ENCODE results near the gene WNT3.

WNT3 gene, protein sequence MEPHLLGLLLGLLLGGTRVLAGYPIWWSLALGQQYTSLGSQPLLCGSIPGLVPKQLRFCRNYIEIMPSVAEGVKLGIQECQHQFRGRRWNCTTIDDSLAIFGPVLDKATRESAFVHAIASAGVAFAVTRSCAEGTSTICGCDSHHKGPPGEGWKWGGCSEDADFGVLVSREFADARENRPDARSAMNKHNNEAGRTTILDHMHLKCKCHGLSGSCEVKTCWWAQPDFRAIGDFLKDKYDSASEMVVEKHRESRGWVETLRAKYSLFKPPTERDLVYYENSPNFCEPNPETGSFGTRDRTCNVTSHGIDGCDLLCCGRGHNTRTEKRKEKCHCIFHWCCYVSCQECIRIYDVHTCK

DNA sequence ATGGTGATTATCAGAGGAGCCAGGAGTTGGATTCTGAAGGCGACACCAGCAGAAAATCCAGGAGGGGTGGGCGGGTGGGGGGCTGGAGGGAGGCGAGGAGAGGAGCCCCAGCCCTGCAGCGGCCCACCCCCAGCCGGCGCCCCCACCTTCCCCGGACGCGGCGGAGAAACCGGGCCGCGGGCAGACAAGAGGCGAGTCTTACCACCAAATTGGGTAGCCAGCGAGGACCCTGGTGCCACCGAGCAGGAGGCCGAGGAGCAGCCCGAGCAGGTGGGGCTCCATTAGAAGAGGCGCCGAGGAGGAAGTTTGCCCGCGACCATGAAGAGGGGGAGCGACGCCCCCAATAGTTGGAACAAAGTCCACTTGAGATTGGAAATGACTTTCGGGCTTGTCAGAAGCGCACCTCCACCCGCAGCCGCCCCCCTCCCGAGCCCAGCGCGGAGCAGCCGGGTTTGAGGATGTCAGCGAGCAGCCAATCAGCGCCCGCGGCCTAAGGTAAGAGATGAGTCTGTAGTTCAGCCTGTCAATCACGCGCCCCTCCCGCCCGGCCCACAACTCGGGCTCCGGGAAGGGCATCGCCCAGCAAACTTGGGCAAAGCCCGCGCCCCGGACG, at the start of gene WNT3:
Gene WNT3, minus strand, starts transcription at position 377 of the 613 bp plus-strand sequence. Its CDS starts 95 bp downstream, at position 282.
- Mint-ChIP-seq H3K4me1 (ENCODE audit: low read depth) (peaks cover 48% of the 10 kb centered on the region), H3K27me3 (peaks cover 95% of the 10 kb centered on the region), H3K36me3 (ENCODE audit: low read depth) (no peaks in the 10 kb centered on the region), H3K27ac (no peak within 1 kb of the TSS), H3K9me3 (no peaks in the 10 kb centered on the region), H3K4me3 (peak within 1 kb of the TSS; percentile 67)
- intact Hi-C loops (cut with micrococcal nuclease), result loop anchor here (10.0 kb wide), 1 partner anchor 84 kb away; no protein-coding TSS in a partner anchor

DNA sequence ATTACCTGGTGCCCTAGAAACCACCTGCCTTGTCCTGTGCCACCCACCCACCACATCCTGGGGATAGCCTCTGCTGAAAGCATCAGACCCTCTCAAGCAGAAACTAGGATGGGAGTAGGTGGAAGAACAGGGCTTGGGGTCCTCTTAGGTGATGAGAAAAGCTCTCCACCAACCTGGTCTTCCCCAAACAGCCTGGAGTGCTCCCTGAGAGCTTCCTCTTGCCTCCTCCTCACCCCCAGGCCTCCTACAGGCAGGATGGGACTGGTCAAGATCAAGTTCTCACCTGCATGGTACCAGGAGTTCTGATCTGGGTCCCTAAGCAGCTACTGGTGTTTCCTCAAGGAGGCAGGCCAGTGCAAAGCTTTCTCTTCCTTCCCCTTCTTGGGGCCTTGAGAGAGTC, 48.3 kb upstream of the WNT3 start:
- Mint-ChIP-seq H3K4me1 (ENCODE audit: low read depth) (no peaks in the 10 kb centered on the region), H3K4me3 (no peak overlapping the region), H3K36me3 (ENCODE audit: low read depth) (no peaks in the 10 kb centered on the region), H3K27me3 (peaks cover 44% of the 10 kb centered on the region), H3K27ac (no peak overlapping the region), H3K9me3 (no peaks in the 10 kb centered on the region)
- intact Hi-C loops (cut with micrococcal nuclease), result no loop called here

DNA sequence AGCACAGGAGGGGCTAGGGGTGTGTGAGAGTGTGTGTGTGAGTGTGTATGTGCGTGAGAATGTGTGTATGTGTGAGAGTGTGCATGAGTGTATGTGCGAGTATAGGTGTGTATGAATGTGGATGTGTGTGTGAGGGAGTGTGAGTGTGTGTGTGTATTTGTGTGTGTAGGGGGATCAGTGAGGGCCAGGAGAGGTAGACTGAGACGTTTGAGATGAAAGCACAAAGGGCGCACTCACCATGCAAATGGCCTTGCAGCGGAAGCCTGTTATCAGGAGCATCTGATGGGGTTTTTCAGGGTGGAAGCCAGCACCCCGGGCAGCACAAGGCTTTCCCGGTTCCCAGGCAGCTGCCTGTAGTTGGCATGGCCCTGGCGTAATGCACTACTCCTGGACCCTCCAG, 47.8 kb upstream of the WNT3 start:
- no peaks in the 10 kb centered on the region for H3K4me1 Mint-ChIP-seq (ENCODE audit: low read depth)
- no peak overlapping the region for H3K4me3 Mint-ChIP-seq
- no peaks in the 10 kb centered on the region for H3K9me3 Mint-ChIP-seq
- H3K27ac Mint-ChIP-seq, result no peak overlapping the region
- H3K27me3 Mint-ChIP-seq, result peaks cover 44% of the 10 kb centered on the region
- H3K36me3 Mint-ChIP-seq (ENCODE audit: low read depth), result no peaks in the 10 kb centered on the region
- intact Hi-C loops (cut with micrococcal nuclease), result no loop called here

DNA sequence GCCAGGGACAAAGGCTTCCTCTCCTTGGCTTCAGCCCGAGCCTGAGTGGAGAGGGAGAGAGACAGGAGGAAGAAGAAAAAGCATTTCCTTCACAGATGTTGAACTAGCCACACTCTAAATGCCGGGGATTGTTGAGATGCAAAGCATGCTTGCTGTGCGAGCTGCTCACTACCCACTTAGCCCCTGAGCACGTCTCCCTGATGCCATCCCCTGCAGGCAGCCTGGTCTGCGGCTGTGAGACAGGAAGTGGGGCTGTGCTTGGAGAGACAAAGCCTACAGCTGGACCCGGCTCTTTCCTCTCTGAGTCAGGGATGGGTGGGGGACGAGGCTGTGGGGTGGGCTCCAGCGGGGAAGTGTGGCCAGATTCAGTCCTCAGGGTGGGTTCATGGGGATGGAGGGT, 46.6 kb upstream of the WNT3 start:
- Mint-ChIP-seq H3K27me3 (peaks cover 42% of the 10 kb centered on the region), H3K36me3 (ENCODE audit: low read depth) (no peaks in the 10 kb centered on the region), H3K9me3 (no peaks in the 10 kb centered on the region), H3K27ac (no peak overlapping the region), H3K4me3 (no peak overlapping the region), H3K4me1 (ENCODE audit: low read depth) (no peaks in the 10 kb centered on the region)
- intact Hi-C loops (cut with micrococcal nuclease), result no loop called here

DNA sequence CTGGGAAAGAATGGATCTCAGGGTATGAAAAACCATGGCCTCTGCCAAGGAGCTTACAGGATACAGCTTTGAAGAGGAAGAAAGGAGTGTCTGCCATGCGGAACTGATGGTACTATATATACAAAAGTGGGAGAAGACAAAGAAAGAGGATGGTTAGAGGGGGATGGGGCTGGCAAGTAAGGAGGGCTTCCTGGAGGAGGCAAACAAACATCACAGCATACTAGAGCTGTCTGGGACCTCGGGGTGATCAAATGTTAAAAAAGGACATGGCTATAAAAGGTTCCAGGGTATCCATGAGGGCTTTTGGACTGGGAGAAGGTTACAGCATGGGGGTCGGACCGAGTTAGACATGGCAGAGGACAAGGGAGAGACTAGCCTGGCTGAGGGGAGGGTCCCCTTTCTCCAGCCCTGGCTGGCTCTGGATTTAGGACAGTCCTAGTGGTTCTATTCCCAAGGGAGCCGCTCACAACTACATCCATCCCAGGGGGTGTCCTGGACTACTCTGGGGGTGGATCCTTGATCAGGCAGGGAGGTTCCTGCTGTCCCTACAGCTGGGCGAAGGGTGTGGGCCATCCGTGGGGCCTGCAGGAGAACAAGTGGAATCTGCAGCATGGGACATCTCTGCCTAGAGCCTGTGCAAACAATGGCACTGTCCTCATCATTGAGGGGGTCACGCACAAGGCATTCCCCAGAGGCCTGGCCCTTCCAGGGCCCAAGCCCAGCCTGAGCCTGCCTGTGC, 45.1 kb upstream of the WNT3 start:
- H3K27me3 Mint-ChIP-seq, result peaks cover 40% of the 10 kb centered on the region
- intact Hi-C loops (cut with micrococcal nuclease), result no loop called here
- no peaks in the 10 kb centered on the region for H3K9me3 Mint-ChIP-seq
- H3K27ac Mint-ChIP-seq, result no peak overlapping the region
- H3K4me3 Mint-ChIP-seq, result no peak overlapping the region
- H3K4me1 Mint-ChIP-seq (ENCODE audit: low read depth), result no peaks in the 10 kb centered on the region
- H3K36me3 Mint-ChIP-seq (ENCODE audit: low read depth), result no peaks in the 10 kb centered on the region

DNA sequence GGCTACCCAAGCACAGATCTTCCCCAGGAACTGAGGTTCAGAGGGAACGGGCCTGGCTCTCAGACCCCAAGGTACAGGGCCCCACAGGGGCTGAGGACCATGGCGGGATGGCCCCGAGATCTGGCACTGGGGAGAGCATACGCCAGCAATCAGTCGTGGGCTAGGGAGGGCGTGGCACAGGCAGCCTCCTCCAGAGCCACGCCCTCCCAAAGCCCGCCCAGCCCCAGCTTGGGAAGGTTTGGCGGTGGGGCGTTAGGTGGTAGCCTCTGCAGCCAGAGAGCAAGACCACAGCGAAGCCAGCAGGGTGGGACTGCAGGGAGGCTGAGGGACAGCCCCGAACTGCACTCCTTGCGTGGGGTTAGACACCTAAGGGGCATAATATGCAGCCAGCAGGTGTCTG, 44.5 kb upstream of the WNT3 start:
- H3K9me3 Mint-ChIP-seq, result no peaks in the 10 kb centered on the region
- H3K27me3 Mint-ChIP-seq, result peaks cover 40% of the 10 kb centered on the region
- intact Hi-C loops (cut with micrococcal nuclease), result no loop called here
- H3K27ac Mint-ChIP-seq, result no peak overlapping the region
- no peaks in the 10 kb centered on the region for H3K4me1 Mint-ChIP-seq (ENCODE audit: low read depth)
- no peaks in the 10 kb centered on the region for H3K36me3 Mint-ChIP-seq (ENCODE audit: low read depth)
- no peak overlapping the region for H3K4me3 Mint-ChIP-seq

DNA sequence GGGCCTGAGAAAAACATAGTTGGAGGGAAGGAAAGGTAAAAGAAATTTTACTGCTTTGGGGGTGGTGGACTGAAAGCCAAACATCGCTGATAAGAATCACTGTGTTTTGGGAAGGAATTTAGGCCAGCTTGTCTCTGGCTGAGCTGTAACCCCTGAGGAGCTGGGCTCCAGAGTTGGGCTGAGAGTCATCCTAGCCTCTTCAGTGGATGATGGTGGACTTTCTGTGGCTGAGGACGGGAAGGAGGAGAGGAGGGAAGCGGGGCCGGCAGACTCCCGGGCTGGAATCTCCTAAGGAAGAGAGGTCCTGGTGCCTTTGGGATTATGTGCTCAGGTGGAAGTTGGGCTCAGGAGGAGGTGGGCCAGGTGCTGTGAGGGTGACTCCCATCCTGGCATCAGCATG, 41.5 kb upstream of the WNT3 start:
- Mint-ChIP-seq H3K4me1 (ENCODE audit: low read depth) (no peaks in the 10 kb centered on the region), H3K9me3 (no peaks in the 10 kb centered on the region), H3K27ac (no peak overlapping the region), H3K27me3 (peaks cover 38% of the 10 kb centered on the region), H3K36me3 (ENCODE audit: low read depth) (no peaks in the 10 kb centered on the region), H3K4me3 (no peak overlapping the region)
- intact Hi-C loops (cut with micrococcal nuclease), result no loop called here

DNA sequence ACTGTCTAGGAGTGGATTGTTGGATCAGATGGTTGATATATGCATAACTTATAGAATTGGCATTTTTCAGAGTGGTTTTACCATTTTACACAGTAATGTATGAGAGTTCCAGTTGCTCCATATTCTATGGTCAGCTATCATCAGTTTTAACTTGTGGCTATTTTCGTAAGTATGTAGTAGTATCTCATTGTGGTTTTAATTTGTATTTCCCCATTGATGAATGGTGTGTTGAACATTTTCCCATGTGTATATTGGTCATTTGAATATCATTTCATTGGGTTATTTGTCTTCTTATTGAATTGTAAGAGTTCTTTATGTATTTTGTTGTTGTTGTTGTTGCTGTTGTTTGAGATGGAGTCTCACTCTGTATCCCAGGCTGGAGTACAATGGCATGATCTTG, 39.1 kb upstream of the WNT3 start:
- intact Hi-C loops (cut with micrococcal nuclease), result no loop called here
- no peak overlapping the region for H3K27ac Mint-ChIP-seq
- H3K4me1 Mint-ChIP-seq (ENCODE audit: low read depth), result no peaks in the 10 kb centered on the region
- H3K4me3 Mint-ChIP-seq, result no peak overlapping the region
- H3K27me3 Mint-ChIP-seq, result peaks cover 44% of the 10 kb centered on the region
- no peaks in the 10 kb centered on the region for H3K9me3 Mint-ChIP-seq
- no peaks in the 10 kb centered on the region for H3K36me3 Mint-ChIP-seq (ENCODE audit: low read depth)

DNA sequence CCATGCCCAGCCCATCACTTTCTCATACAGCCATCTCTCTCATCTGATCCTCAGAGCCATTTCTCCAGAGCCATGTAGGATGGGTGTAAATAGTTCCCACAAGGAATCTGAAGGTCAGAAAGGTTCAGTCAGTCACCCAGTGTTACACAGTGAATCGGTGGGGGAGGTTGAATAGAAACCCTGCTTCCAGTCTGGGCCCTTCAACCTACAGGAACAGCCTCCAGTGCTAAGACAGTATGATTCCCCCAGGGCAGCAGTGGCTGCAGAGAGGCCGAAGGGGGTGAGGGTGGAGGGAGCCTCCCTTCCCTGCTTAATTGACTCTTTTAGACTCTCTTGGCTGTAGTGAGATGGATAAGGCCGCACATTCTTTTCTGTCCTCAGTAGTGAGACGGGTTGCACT, 36.5 kb upstream of the WNT3 start:
- Mint-ChIP-seq H3K27me3 (peaks cover 65% of the 10 kb centered on the region), H3K36me3 (ENCODE audit: low read depth) (no peaks in the 10 kb centered on the region), H3K4me3 (no peak overlapping the region), H3K4me1 (ENCODE audit: low read depth) (peaks cover 15% of the 10 kb centered on the region), H3K27ac (no peak overlapping the region), H3K9me3 (no peaks in the 10 kb centered on the region)
- intact Hi-C loops (cut with micrococcal nuclease), result no loop called here

DNA sequence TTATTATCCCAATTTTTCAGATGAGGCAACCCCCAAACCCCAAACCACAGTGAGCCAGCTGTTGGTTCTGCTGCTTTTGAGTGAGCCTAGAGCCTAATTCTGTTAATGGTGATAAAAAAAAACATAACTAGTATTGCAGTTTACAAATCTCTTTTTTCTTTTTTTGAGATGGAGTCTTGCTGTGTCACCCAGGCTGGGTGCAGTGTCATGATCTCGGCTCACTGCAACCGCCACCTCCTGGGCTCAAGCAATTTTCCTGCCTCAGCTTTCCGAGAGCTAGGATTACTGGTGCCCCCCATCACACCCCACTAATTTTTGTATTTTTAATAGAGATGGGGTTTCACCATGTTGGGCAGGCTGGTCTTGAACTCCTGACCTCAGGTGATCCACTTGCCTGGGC, 36.0 kb upstream of the WNT3 start:
- intact Hi-C loops (cut with micrococcal nuclease), result no loop called here
- Mint-ChIP-seq H3K27ac (no peak overlapping the region), H3K4me3 (no peak overlapping the region), H3K4me1 (ENCODE audit: low read depth) (peaks cover 15% of the 10 kb centered on the region), H3K36me3 (ENCODE audit: low read depth) (no peaks in the 10 kb centered on the region), H3K27me3 (peaks cover 68% of the 10 kb centered on the region), H3K9me3 (no peaks in the 10 kb centered on the region)

DNA sequence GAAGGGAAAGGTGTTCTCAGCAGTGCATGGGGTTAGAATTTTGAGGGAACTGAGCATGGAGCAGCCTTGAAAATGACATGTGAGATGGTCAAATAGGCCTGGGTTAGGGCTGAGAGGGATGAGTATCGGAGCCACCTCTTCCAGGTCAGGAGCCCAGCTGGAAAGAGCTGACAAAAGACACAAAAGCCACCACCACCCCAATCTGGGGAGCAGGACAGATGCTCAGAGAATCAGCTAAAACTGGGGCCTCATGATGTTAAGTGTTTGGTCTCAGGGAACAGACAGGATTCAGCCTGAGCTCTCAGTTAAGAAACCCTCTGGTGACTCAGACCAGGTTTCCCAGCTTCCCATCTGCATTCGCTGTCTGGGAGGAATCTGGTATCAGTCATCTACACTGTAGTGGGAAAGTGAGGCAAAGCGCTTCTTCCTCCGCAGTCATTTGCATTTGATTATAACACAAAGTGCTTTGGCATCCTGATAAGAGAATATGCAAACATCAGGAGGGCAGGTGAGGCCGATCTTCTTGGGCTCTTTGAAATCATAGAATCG, 35.5 kb upstream of the WNT3 start:
- Mint-ChIP-seq H3K27me3 (peaks cover 74% of the 10 kb centered on the region), H3K9me3 (no peaks in the 10 kb centered on the region)

DNA sequence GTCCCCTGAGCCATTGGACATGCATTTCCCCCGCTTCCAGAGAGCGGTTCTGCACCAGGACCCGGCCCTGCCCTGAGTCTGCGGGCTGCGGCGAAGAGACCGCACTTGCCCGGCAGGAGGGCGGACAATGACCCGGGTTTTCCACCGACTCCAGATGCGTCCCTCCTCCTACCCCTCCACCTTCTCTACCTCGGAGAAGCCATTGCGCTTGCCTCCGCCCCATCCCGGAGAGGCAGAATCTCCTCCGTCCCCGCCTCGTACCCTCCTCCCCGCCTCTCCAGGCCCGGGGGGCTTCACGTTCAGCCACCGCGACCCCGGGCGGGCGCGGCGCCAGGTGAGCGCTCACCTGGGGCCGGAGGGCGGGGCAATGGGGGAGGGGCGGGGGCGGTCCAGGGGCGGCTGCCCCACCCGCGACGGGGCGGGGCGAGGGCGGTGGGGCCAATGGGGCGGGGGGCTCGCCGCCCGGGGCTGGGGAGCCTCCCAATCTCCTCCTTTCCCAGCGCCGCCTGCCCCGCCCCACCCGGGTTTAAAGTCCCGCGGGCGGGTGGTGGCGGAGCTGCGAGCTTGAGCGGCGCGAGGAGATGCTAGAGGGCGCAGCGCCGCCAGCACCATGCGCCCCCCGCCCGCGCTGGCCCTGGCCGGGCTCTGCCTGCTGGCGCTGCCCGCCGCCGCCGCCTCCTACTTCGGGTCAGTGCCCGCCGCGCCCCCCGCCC, 32.7 kb upstream of the WNT3 start, which contains the start of gene WNT9B:
Gene WNT9B, plus strand, starts transcription at position 555 of the 713 bp plus-strand sequence. Its CDS starts 56 bp downstream, at position 611.
- intact Hi-C loops (cut with micrococcal nuclease), result no loop called here
- Mint-ChIP-seq H3K27me3 (peaks cover 85% of the 10 kb centered on the region), H3K4me1 (ENCODE audit: low read depth) (peaks cover 15% of the 10 kb centered on the region), H3K36me3 (ENCODE audit: low read depth) (no peaks in the 10 kb centered on the region), H3K9me3 (no peaks in the 10 kb centered on the region), H3K4me3 (peak within 1 kb of the TSS; percentile 69), H3K27ac (peak within 1 kb of the TSS; percentile 30)

More for the DNA sequence above, 35.5 kb upstream of the WNT3 start:
- intact Hi-C loops (cut with micrococcal nuclease), result no loop called here
- Mint-ChIP-seq H3K27ac (peak overlapping the region; percentile 14), H3K36me3 (ENCODE audit: low read depth) (no peaks in the 10 kb centered on the region), H3K4me1 (ENCODE audit: low read depth) (peaks cover 15% of the 10 kb centered on the region), H3K4me3 (no peak overlapping the region)

DNA sequence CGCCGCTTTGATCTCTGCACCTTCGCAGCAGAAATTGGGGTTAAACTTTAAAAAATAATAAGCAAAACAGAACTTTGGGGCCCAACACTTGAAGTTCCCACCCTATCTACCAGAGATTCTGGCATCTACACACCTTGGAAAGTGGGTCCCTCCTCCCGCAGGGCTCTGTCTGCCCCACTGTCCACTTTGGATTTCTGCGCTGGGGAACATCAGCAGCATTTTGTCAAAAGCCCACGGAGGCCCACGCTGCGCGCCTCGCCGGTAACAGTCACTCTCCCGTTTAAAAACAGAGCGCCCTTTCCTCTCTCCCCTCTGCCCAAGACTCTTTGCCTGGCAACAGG, 32.2 kb upstream of the WNT3 start:
- H3K27ac Mint-ChIP-seq, result no peak overlapping the region
- no peak overlapping the region for H3K4me3 Mint-ChIP-seq
- H3K9me3 Mint-ChIP-seq, result no peaks in the 10 kb centered on the region
- H3K36me3 Mint-ChIP-seq (ENCODE audit: low read depth), result no peaks in the 10 kb centered on the region
- H3K4me1 Mint-ChIP-seq (ENCODE audit: low read depth), result peaks cover 15% of the 10 kb centered on the region
- intact Hi-C loops (cut with micrococcal nuclease), result no loop called here
- peaks cover 83% of the 10 kb centered on the region for H3K27me3 Mint-ChIP-seq
